ENCODE measurements around the gene HK1.

- TF ChIP-seq CTCF (IDR thresholded peaks at IDR 0.05; ENCODE audit: low read depth, low read length, missing input control) (no peak), RAD21 (IDR thresholded peaks at IDR 0.05) (no peak), FOXA1 (IDR thresholded peaks at IDR 0.05) (no peak), TAF1 (conservative IDR thresholded peaks at IDR 0.05) (no peak), EGR1 (IDR thresholded peaks at IDR 0.05; ENCODE audit: low read depth in 2 of 2) (no peak), GABPA (IDR thresholded peaks at IDR 0.05 in 1 of 2, conservative IDR thresholded peaks at IDR 0.05 in 1 of 2) (no peak), JUND (IDR thresholded peaks at IDR 0.05) (no peak), ZBTB33 (IDR thresholded peaks at IDR 0.05) (no peak)
- TF ChIP-seq, protein P1, sequence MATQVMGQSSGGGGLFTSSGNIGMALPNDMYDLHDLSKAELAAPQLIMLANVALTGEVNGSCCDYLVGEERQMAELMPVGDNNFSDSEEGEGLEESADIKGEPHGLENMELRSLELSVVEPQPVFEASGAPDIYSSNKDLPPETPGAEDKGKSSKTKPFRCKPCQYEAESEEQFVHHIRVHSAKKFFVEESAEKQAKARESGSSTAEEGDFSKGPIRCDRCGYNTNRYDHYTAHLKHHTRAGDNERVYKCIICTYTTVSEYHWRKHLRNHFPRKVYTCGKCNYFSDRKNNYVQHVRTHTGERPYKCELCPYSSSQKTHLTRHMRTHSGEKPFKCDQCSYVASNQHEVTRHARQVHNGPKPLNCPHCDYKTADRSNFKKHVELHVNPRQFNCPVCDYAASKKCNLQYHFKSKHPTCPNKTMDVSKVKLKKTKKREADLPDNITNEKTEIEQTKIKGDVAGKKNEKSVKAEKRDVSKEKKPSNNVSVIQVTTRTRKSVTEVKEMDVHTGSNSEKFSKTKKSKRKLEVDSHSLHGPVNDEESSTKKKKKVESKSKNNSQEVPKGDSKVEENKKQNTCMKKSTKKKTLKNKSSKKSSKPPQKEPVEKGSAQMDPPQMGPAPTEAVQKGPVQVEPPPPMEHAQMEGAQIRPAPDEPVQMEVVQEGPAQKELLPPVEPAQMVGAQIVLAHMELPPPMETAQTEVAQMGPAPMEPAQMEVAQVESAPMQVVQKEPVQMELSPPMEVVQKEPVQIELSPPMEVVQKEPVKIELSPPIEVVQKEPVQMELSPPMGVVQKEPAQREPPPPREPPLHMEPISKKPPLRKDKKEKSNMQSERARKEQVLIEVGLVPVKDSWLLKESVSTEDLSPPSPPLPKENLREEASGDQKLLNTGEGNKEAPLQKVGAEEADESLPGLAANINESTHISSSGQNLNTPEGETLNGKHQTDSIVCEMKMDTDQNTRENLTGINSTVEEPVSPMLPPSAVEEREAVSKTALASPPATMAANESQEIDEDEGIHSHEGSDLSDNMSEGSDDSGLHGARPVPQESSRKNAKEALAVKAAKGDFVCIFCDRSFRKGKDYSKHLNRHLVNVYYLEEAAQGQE (IDR thresholded peaks at IDR 0.05), result no peak
These were observed 58.6 kb downstream of the HK1 start for GRCh38 chr10:69336952-69337295.

Data from liver (tissue), 3 donors.